ENCODE data around the gene ABHD17A.

DNA sequence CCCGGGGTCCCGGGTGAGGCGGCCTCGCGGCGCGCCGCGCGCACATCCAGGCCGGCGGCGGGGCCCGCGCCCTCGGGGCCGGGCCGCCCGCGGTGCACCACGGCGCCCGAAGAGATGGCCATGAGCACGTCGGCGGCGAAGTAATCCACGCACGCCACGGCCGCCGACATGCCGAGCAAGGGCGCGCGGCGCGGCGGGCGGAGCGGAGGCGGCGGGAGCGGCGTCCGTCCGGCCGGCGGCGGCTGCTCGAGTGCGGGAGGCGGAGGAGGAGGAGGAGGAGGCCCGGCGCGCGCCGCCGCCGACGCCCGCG, 22.0 kb downstream of the ABHD17A start, which contains the start of gene KLF16:
- TF ChIP-seq, protein P1, sequence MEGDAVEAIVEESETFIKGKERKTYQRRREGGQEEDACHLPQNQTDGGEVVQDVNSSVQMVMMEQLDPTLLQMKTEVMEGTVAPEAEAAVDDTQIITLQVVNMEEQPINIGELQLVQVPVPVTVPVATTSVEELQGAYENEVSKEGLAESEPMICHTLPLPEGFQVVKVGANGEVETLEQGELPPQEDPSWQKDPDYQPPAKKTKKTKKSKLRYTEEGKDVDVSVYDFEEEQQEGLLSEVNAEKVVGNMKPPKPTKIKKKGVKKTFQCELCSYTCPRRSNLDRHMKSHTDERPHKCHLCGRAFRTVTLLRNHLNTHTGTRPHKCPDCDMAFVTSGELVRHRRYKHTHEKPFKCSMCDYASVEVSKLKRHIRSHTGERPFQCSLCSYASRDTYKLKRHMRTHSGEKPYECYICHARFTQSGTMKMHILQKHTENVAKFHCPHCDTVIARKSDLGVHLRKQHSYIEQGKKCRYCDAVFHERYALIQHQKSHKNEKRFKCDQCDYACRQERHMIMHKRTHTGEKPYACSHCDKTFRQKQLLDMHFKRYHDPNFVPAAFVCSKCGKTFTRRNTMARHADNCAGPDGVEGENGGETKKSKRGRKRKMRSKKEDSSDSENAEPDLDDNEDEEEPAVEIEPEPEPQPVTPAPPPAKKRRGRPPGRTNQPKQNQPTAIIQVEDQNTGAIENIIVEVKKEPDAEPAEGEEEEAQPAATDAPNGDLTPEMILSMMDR (IDR thresholded peaks at IDR 0.05) = no peak
- TF ChIP-seq ZFX (IDR thresholded peaks at IDR 0.05; ENCODE audit: borderline replicate concordance) = no peak

All from 22Rv1 (cell line).